Effector memory CD8-positive, alpha-beta T cell (primary cell): ENCODE measurements around the gene FMNL2.

Source experiments
- ATAC-seq: fragments of 150-1000 bp; cut with Tn5 transposase; replicated peaks from 2 replicates; pipeline ENCODE4 v1.10.0; 2021; ENCODE audit warnings: mild to moderate bottlenecking, moderate library complexity
- DNase-seq, 3 experiments: peaks; one replicate each; pipeline ENCODE4 v3.0.0; 2021
- H3K27ac Mint-ChIP-seq, 2 donors: one replicate each; pipeline ENCODE4 v1.8.0; 2022; ENCODE audit warnings: mild to moderate bottlenecking in 2 of 2, mixed read lengths in 2 of 2, moderate library complexity in 2 of 2
- H3K27me3 Mint-ChIP-seq, 2 donors: one replicate each; pipeline ENCODE4 v1.8.0; 2022; ENCODE audit warnings: mixed read lengths in 2 of 2
- H3K36me3 Mint-ChIP-seq: one replicate; pipeline ENCODE4 v1.8.0; 2022; ENCODE audit warnings: mild to moderate bottlenecking, moderate library complexity, mixed read lengths; ENCODE audit not compliant: insufficient read depth
- H3K4me1 Mint-ChIP-seq, 2 donors: one replicate each; pipeline ENCODE4 v1.8.0; 2022; ENCODE audit warnings: low read depth in 2 of 2, mixed read lengths in 2 of 2
- H3K4me3 Mint-ChIP-seq, 2 donors: one replicate each; pipeline ENCODE4 v1.8.0; 2022; ENCODE audit warnings: mild to moderate bottlenecking in 2 of 2, mixed read lengths in 2 of 2, moderate library complexity in 2 of 2
- H3K9me3 Mint-ChIP-seq, 2 donors: one replicate each; pipeline ENCODE4 v1.8.0; 2022; ENCODE audit warnings: mixed read lengths in 2 of 2

FMNL2 gene

DNA sequence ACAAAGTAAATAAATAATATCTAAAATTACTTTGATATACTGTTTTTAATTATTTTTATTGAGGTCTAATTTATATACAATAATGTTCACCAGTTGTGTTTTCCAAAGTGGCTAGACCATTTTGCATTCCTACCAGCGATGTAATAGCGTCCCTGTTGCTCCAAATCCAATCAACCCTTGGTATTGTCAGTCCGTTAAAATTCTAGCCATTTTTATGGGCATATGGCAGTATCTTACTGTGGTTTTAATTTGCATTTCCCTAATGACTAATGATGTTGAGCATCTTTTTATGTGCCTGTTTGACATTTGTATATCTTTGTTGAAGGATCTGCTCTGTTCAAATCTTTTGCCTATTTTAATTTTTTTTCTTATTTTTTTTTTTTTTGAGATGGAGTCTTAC, 197.3 kb downstream of the FMNL2 start:
- no peaks in the 10 kb centered on the region for H3K36me3 Mint-ChIP-seq
- no peaks in the 10 kb centered on the region for H3K9me3 Mint-ChIP-seq
- peaks cover 27 to 43% of the 10 kb centered on the region in 2 donors for H3K27me3 Mint-ChIP-seq
- no peak overlapping the region for H3K4me3 Mint-ChIP-seq
- no peaks in the 10 kb centered on the region for H3K4me1 Mint-ChIP-seq
- no peak for DNase-seq
- ATAC-seq, result no peak
- H3K27ac Mint-ChIP-seq, result no peak overlapping the region

DNA sequence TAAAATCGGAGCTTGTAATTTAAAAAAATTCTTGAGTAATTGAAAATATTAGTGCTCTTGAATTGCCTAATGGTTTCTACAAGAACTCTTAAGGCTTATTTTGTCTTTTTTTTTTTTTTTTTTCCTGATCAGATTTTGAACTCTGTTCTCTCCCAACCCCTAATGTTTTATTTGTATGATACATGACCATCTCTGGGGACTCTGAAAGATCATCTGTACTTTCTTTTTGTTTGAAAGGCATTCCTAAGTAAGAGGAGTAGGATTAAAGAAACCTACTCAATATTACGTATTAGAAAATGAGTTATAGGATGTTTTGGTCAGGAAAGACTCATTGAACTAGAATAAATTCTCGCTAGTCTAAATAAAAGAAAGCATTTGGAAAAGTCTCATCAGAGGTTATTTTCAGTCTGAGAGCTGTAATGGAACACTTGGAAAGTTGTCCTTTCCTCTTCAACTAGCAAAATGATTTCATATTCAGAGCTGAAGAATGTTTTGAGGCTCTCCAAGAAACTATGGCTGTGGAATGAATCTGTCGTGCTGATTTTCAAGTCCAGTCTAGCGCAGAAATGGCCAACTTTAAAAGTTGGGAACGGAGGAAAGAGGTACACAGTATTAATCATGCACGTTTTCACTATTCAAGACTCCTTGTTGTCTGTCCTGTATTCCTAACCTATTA, 199.6 kb downstream of the FMNL2 start:
- peaks cover 38 to 40% of the 10 kb centered on the region in 2 donors for H3K27me3 Mint-ChIP-seq
- ATAC-seq (no peak), DNase-seq (no peak)
- no peaks in the 10 kb centered on the region for H3K4me1 Mint-ChIP-seq
- H3K27ac Mint-ChIP-seq, result no peak overlapping the region
- no peak overlapping the region for H3K4me3 Mint-ChIP-seq
- no peaks in the 10 kb centered on the region for H3K9me3 Mint-ChIP-seq
- H3K36me3 Mint-ChIP-seq, result no peaks in the 10 kb centered on the region

DNA sequence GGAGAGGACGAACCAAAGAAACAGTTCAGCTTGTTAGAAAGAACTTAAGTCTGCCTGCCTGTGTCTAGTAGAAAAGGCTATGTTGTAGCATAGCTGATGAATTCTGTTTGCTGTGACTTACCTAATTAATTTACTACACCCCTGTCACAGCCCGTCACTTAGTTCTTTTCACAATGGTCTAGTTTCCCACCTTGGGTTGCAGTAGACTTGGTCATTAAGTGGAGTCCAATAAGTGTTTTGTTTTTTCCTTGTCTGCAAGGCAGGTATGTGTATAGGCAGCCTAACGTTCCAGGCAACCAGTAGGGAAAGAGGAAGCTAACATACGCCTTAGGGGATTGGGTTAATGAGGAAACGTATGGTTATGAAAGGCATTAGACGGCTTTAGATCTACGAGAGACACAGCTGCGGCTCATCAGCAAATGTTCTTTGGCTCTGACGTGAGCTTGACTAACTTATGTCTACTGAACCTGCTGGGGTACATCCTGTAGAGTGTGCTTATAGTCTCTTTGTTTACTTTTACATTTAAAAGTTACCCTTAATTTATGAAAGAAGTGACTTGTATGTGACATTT, 202.2 kb downstream of the FMNL2 start:
- Mint-ChIP-seq H3K4me3 (no peak overlapping the region), H3K27me3 (peaks cover 32 to 36% of the 10 kb centered on the region in 2 donors), H3K36me3 (no peaks in the 10 kb centered on the region), H3K4me1 (no peaks in the 10 kb centered on the region), H3K9me3 (no peaks in the 10 kb centered on the region), H3K27ac (no peak overlapping the region)
- DNase-seq, result no peak
- ATAC-seq, result no peak

DNA sequence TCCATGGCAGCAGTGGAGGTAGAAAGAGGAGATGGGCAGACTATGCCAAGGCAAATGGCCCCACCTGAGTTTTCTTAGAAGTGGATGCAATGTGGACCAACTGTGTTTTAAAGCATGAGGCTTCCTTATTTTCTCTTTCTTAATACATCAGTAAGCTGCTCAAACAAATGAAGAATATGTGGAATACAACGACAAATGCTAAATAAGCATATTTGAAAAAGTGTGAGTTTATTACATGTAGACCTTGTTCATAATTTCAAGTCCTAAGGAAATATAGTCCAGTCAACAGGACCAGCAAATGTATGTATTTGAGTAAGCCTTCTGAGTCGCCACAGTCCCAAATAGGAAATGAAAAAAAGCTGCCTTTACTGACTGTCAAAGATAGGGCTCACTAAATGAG, 204.4 kb downstream of the FMNL2 start:
- Mint-ChIP-seq H3K4me1 (no peaks in the 10 kb centered on the region), H3K4me3 (no peak overlapping the region), H3K27me3 (peaks cover 30 to 32% of the 10 kb centered on the region in 2 donors), H3K27ac (no peak overlapping the region), H3K9me3 (no peaks in the 10 kb centered on the region), H3K36me3 (no peaks in the 10 kb centered on the region)
- no peak for DNase-seq
- ATAC-seq, result no peak

DNA sequence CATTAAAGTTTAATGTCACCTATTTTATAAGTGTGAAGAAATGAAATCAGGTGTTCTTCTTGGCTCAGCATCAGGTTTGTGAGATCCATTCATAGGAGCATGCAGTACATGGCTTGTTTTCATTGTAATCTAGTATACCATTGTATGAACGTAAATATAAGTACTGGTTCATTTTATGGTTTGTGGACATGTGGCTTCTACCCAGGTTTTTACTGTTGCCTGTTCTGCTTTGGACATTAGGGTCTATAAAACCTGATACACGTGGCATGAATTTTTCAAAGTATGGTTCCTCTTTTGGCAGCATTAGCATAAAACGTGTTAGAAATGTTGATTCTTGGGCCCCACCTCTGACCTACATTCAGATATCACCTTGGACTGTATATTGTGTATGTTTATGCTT, 206.7 kb downstream of the FMNL2 start:
- Mint-ChIP-seq H3K9me3 (no peaks in the 10 kb centered on the region), H3K27me3 (peaks cover 10 to 21% of the 10 kb centered on the region in 2 donors), H3K4me3 (no peak overlapping the region), H3K27ac (no peak overlapping the region), H3K36me3 (no peaks in the 10 kb centered on the region), H3K4me1 (no peaks in the 10 kb centered on the region)
- ATAC-seq (no peak), DNase-seq (no peak)

DNA sequence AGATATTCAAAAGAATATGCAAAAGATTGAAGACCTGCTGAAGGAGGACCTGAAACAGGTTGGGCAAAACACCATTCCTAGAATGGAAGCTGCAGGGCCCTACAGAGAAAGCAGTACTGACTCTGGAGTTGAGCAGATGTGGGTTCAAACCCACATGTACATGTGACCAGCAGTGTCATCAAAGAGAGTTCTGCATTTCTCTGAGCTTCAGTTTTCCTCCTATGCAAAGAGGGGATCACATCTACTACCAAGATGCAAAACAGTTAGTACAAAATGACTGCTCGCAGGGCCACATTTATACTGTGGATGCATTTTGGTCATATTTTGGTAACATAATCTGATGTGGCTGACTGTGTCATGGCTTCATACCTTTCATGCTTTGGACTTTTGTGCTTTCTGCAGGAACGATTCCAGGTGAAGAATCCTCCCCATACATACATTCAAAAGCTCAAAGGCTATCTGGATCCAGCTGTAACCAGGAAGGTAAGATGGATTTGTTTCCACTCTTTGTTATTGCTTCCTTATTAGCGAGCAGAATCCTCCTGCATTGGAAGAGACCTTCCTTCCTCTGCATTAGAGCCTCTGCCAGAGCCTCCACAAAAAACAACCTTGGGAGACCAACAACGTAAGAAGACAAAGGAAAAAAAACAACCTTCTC, 207.5 kb downstream of the FMNL2 start:
- Mint-ChIP-seq H3K4me3 (no peak overlapping the region), H3K4me1 (no peaks in the 10 kb centered on the region), H3K27me3 (peaks cover 3 to 15% of the 10 kb centered on the region in 2 donors), H3K36me3 (no peaks in the 10 kb centered on the region), H3K9me3 (no peaks in the 10 kb centered on the region), H3K27ac (no peak overlapping the region)
- ATAC-seq, result no peak
- no peak for DNase-seq

DNA sequence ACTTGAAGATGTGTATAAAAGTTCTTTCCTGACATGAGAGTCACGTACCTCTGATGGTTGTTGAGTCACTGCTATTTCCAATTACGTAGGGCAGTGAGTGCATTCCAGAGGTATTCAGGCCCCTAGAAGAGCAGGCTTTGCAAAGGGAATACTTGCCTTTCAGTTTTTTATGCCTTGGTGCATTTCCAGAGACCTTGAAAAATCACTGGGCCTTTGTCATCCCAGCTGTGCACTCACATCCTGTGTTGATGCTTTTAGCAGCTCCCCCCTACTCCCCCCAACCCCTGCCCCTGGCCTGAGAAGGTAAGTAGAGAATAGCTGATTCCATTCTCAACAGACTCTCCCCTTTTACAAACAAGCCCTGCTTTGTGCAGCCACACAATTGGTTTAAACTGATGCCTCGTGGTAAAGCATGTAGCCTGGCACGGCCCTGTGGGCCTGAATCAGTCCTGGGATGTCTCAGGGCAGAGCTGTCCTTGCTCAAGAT, 208.1 kb downstream of the FMNL2 start:
- H3K4me3 Mint-ChIP-seq, result no peak overlapping the region

DNA sequence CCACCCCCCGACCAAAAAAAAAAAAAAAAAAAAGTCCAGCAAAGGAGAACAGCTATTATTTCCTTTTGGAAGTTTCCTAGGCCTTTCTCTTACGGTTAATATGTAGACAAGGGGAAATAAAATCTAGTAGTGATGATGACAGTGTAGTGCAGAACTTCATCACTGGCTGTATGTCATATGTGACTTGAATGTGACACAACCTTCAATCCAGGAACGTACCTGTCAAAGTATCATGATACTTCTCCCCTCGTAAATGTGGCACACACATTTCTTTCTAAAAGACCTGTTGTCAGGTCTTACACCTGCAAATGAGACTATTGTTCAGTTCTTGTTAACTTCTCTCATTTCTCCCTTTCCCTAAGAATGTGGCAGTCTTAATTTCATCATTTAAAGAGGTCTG, 208.7 kb downstream of the FMNL2 start:
- Mint-ChIP-seq H3K4me1 (no peaks in the 10 kb centered on the region), H3K4me3 (no peak overlapping the region), H3K27me3 (peaks cover 0 to 5% of the 10 kb centered on the region in 2 donors), H3K36me3 (no peaks in the 10 kb centered on the region), H3K9me3 (no peaks in the 10 kb centered on the region), H3K27ac (no peak overlapping the region)
- ATAC-seq (no peak), DNase-seq (no peak)

More for the DNA sequence above, 208.1 kb downstream of the FMNL2 start:
- Mint-ChIP-seq H3K27me3 (peaks cover 0 to 11% of the 10 kb centered on the region in 2 donors), H3K4me1 (no peaks in the 10 kb centered on the region), H3K9me3 (no peaks in the 10 kb centered on the region), H3K27ac (no peak overlapping the region), H3K36me3 (no peaks in the 10 kb centered on the region)
- ATAC-seq (no peak), DNase-seq (no peak)

DNA sequence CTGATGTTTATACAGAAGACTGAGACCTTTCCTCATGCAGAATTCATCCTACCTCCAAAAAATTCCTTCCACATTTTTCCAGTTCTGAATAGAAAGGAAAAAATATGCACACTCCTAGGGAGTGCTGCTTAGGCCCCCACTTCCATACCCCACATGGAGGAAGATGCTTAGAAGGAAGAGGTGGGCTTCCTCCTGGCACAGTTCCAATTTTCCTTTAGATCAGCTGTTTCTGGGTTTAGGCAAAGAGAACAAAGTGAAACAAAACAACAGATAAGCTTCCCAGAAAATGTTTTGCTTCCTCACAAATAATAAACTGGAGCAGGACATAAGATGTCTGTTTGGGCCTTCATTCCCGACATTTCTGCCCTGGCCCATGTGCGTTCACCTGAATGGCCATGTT, 209.7 kb downstream of the FMNL2 start:
- DNase-seq (no peak), ATAC-seq (no peak)
- no peaks in the 10 kb centered on the region for H3K9me3 Mint-ChIP-seq
- no peaks in the 10 kb centered on the region for H3K36me3 Mint-ChIP-seq
- peaks cover 5 to 10% of the 10 kb centered on the region in 2 donors for H3K27me3 Mint-ChIP-seq
- H3K4me3 Mint-ChIP-seq, result no peak overlapping the region
- H3K27ac Mint-ChIP-seq, result no peak overlapping the region
- H3K4me1 Mint-ChIP-seq, result no peaks in the 10 kb centered on the region

DNA sequence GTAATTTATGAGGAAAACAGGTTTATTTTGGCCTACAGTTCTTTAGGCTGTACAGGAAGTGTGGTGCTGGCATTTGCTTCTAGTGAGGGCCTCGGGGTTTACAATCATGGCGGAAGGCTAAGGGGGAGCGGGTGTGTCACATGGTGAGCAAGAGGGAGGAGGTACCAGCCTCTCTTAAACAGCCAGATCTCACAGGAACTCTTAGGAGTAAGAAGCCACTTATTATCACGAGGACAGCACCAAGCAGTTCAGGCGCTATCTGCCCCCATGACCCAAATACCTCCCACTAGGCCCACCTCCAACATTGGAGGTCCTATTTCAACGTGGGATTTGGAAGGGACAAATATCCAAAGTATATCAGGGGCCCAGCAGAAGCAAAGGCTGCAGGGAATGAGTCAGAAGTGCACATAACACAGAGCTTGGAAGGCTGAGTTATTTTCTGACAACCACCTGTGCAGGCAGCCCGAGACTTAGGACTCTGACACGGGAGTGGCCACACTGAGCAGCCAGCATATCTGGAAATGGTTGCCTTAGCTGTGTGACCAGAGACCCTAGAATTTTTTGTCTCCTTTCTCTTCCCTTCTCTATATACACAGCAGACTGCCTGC, 211.4 kb downstream of the FMNL2 start:
- ATAC-seq (no peak), DNase-seq (no peak)
- H3K9me3 Mint-ChIP-seq, result no peaks in the 10 kb centered on the region
- peaks cover 5 to 7% of the 10 kb centered on the region in 2 donors for H3K27me3 Mint-ChIP-seq
- H3K4me3 Mint-ChIP-seq, result no peak overlapping the region
- no peak overlapping the region for H3K27ac Mint-ChIP-seq
- no peaks in the 10 kb centered on the region for H3K4me1 Mint-ChIP-seq
- H3K36me3 Mint-ChIP-seq, result no peaks in the 10 kb centered on the region

DNA sequence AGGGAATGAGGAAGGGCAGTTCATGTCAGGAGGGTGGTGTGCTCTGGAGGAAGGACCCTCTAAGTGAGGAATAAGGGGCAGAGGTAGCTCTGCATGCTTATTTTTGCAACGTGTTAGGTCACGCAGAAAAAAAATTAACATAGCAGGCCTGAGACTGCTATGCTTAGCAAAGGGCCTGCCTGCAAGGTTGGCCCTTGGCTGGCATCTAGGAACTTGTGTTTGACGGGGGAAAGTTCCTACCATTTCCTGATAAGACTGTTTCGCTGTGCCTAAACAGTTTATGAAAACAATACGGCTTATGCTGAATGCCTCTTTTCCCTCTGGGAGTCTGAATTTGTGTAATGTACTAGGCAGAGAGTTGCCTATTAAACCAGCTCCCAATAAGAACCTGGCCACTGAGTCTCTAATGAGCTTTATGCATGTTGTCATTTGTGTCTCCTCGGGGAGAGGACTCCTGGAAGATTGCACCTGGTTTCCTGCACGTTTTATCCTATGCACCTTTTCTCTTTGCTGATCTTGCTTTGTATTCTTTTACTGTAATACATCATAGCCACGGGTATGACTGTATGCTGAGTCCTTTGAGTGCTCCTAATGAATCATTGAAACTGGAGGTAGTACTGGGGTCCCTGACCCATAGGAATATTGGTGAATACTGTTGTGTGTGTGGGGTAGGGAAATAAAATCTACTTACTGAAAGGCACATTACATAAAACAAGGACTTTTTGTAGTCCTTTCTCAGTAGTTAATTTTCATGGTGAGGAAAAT, 213.3 kb downstream of the FMNL2 start:
- Mint-ChIP-seq H3K27me3 (peaks cover 5 to 7% of the 10 kb centered on the region in 2 donors), H3K36me3 (no peaks in the 10 kb centered on the region), H3K4me3 (no peak overlapping the region), H3K9me3 (no peaks in the 10 kb centered on the region), H3K27ac (no peak overlapping the region), H3K4me1 (no peaks in the 10 kb centered on the region)
- ATAC-seq, result no peak
- no peak for DNase-seq

DNA sequence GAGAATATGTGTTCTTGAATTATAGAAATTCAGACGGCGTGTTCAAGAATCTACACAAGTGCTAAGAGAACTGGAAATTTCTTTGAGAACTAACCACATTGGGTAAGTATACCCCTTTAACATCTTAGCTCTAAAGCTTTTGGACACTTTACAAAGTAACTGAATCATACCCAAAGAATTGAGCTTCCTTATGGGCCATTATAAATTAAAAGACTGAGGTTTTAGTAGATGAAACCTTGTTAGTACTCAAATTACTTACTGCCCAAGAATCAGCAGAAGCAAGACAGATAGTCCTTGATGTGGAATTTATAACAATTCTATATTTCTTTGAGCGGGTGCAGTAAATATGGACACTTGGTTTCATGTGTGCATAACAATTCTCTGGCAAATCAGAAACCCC, 214.0 kb downstream of the FMNL2 start:
- H3K4me1 Mint-ChIP-seq, result no peaks in the 10 kb centered on the region
- H3K27me3 Mint-ChIP-seq, result peaks cover 5 to 7% of the 10 kb centered on the region in 2 donors
- H3K27ac Mint-ChIP-seq, result no peak overlapping the region
- no peak overlapping the region for H3K4me3 Mint-ChIP-seq
- DNase-seq (no peak), ATAC-seq (no peak)
- no peaks in the 10 kb centered on the region for H3K9me3 Mint-ChIP-seq
- H3K36me3 Mint-ChIP-seq, result no peaks in the 10 kb centered on the region

DNA sequence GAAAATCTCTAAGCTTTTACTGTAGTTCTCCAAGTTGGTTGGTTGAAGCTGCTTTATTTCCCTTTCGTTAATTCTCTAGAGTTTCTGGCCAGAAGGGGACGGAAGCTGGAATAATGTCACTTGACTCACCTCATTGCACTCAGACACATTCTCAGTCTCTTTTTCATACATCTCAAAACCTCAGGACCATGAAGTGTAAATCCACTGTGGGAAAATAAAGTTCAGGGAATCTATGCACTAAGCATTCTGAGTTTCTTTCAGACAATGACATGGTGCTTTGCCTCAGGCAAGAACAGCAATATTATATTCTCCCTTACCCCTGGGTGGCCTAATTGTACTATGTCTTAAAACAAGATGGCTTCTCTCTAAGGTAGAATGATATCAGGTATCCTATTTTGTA, 214.4 kb downstream of the FMNL2 start:
- DNase-seq (no peak), ATAC-seq (no peak)
- H3K36me3 Mint-ChIP-seq, result no peaks in the 10 kb centered on the region
- H3K4me3 Mint-ChIP-seq, result no peak overlapping the region
- H3K9me3 Mint-ChIP-seq, result no peaks in the 10 kb centered on the region
- no peak overlapping the region for H3K27ac Mint-ChIP-seq
- H3K27me3 Mint-ChIP-seq, result peaks cover 5 to 7% of the 10 kb centered on the region in 2 donors
- no peaks in the 10 kb centered on the region for H3K4me1 Mint-ChIP-seq
